HG02798 (cell line): ENCODE results near the gene TNNT1.
"Not testable (repeated sequence)": the region's sequence is repeated elsewhere in the genome, so short reads cannot be mapped to it uniquely, and the experiment has no call there.

Experiments
- ATAC-seq: cut with Tn5 transposase; IDR thresholded peaks from one replicate; pipeline ENCODE4 v1.9.1; 2021; ENCODE audit warnings: mild to moderate bottlenecking; ENCODE audit not compliant: unreplicated experiment, poor library complexity

Gene TNNT1

GRCh38 chr19:55112777-55113569 is 36.0 kb downstream of the TNNT1 start:
- ATAC-seq: no peak

GRCh38 chr19:55112246-55112776 is 36.7 kb downstream of the TNNT1 start:
- no peak for ATAC-seq

DNA sequence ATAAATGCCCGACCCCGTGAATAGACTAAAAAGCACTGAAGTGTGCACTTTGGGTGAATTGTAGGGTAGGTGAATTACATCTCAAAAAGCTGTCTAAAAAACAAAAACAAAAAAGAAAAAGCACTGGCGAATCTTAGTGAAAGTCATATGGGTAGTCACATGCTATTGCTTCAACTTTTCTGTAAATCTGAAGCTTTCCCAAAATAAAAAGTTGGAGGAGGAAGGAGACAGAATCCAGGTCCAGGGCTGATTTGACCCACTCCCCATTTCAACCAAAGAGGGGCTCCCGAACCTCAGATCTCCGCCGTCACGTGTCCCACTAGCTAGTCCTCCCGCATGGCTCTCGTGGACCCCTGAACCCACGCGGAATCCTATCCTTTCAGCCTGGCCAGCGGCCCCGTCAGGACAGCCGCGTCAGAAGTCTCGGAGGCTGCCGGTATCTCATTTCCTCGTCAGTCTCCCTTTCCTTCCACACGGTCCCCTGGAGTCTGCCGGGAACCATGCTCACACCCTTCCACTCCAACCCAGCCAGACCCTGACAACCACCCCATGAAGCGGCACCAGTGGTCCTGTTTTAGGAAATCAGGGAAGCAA is 37.7 kb downstream of the TNNT1 start:
- ATAC-seq: no peak

DNA sequence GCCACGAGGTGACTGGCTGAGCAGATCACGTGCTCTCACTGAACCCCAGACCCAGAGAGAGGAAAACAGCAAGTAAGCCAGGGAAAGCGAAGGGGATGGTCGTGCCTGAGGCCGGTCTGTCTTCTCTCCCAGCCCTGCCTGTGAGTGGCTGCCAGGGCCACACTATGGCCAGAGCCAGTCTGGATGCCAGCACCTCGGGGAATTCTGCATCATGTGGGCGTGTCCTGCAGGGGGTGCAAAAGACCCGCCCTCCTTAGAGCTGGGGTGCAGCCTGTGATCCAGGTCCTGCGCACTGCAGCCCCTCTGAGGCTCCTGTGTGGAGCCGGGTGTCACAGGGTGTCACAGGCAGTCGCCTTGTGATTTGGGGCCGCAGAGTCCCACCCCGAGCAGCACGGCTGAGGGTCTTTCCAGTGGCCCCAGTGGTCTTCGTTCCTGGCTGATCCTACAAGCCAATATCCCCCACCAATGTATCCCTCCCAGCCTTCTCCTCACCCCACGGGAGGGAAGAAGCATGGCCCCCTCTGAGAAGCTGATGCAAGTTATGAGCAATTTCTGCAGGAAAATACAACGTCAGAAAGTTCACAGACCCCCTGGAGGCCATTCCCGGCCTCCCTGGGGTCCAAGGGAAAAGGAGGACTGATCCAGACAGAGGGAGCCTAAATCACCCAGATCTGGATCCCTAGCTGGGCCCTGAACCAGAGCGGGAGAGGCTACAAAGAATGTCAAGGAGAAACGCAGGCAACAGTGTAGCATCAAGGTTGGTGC is 39.3 kb downstream of the TNNT1 start:
- ATAC-seq: no peak

GRCh38 chr19:55107252-55107651 is 41.8 kb downstream of the TNNT1 start:
- ATAC-seq: not testable (repeated sequence)

DNA sequence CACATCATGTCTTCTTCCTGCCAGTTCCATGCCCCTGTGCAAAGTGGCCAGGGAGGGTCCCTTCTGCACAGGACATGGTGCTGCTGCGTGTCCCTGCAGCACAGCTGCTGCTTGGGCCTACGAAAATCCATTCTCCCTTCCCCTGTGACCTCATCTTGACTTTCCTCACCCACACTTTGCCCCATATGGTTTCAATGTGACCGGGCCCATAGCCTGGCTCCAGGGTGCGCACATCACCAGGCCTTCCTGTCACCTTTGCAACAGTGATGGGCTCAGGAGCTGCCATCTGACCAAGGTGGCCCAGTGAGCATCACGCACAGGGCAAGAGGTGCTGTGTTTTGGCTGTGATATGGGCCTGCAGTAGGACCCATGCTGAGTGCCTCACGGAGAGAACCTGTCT is 42.4 kb downstream of the TNNT1 start:
- ATAC-seq: no peak

DNA sequence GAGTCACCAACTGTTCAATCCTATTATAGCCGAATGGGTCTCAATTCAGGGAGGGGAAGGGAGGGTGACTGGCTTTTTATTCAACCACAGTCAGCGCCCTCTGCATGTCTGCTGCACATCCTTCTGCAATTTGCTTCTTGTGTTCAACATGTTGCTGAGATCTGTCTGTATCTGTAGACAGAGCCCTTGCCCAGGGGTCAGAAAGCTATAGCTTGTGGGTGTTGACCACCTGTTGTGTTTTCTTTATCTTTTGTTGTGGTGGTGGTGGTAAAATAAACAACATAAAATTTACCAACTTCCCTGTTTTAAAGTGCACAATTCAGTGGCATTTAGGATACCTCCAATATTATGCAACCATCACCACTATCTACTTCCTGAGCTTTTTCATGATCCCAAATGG is 43.8 kb downstream of the TNNT1 start:
- no peak for ATAC-seq

DNA sequence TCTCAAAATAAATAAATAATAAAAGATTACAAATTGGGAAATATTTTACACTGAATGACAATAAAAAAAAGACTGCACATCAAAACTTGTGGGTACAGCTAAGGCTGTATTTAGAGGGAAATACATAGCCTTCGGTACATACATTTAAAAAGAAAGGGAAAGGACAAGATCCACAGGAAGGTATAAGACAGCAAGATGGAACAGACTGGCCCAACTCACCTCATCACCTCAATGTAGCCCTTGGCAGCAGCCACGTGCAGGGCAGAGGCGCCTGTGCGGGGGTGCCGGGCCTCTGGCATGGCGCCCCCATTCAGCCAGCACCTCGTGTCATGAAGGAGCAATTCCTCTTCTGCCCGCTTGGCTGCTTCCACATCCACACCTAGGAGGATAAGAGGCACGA is 45.8 kb downstream of the TNNT1 start:
- ATAC-seq: no peak

DNA sequence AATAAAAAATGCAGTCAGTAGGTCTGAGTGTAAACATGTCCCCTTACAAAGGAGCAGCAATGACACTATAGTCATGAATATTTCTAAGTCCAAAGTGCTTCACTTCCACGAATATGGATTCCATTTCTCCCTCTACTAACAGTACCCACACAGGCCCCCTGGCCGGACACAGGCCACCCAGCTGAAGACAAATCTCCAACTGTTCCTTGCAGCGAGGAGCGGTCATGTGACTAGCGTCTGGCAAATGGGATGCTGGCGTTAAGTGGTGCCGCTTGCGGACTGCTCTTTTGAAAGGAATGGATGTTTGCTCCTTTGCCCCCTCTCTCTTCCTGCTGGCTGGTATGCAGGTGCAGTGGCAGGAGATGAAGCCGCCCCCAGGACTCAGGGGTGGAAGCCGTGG is 47.7 kb downstream of the TNNT1 start:
- no peak for ATAC-seq

DNA sequence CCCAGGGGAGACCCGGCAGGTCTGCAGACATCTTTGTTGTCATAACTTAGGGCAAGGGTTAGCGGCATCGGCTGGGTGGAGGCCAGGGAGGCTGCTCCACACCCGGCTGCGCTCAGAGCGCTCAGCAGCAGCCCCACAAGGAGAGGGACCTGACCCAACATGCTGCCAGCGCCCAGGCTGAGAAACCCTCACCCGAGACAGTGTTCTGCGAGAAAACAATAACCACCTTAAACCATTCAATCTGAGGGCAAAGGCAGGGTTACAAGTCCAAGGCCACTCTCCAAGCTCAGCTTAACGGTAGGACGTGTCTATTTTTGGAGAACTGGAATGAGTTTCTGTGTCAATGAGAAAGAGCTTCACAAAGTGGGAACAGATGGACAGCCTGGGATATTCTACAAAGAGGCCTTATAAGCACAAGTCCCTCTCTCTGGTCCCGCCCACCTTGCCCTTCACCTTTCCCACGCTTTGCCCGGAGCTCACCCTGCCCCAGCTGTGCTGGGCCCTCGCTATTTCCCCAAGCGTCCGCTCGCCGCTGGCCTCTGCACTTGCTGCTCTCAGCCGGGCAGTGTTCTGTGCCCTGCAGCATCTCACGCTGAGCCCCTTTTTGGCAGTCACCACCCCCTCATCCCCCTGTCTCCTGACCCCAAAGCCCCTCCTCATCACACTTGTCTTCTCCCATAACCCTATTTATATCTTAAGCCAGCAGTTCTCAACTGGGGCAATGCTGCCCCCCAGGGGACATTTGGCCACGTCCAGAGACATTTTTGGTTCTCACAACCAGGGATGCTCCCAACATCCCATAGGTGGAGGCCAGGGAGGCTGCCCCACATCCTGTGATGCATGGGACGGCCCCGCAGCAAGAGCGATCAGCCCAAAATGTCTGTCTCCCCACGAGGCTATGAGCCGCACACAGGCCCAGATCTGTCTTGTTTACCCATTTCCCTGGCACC is 49.2 kb downstream of the TNNT1 start:
- ATAC-seq: no peak

DNA sequence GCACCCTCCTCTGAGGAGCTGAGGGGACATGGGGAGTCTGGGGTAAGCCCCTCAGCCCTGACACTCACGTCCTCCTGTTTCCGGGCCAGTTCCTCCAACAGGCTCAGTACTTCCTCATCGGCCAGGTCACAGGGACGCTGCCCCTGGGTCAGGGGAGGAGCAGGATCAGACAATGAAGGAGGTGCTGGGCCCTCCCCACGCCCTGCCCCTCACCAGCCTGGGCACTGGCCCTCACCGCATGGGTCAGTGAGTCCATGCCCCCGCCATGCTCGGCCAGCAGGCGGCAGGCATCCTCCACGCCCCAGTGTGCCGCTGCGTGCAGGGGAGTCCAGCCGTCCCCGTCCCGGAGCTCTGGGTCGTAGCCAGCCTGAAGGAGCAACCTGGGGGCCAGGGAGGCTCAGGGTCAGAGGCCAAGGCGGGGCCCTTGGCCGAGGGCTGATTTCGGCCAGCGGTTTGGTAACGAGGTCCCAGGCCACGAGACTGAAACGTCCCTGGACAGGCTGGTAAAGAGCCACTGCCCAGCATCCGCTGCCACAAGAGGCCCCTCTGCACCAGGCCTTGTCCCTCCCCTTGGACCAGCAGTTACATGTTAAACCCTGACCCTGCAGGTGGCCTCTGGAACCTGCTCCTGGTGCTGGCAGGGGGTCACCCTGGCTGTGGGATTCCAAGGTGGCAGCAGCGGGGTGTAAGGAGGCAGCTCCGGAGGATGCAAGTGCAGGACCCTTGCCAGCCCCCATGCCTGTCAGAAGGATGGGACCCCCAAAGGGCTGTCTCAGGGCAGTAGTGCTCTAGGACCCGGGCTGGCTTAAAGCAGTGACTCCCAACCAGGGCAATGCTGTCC is 50.1 kb downstream of the TNNT1 start:
- no peak for ATAC-seq

- ATAC-seq: no peak
Measured at GRCh38 chr19:55097864-55098715, 50.9 kb downstream of the TNNT1 start.

- ATAC-seq: no peak
Measured at GRCh38 chr19:55096061-55096701, 52.8 kb downstream of the TNNT1 start.

- ATAC-seq: no peak
Measured at GRCh38 chr19:55095260-55096060, 53.5 kb downstream of the TNNT1 start.

GRCh38 chr19:55094456-55095259 is 54.3 kb downstream of the TNNT1 start:
- no peak for ATAC-seq
